Smooth muscle cell (in vitro differentiated cells): ENCODE data around the gene ZNF236. TPM values are rescaled to one million over a fixed set of nuclear protein-coding genes. Genes with fewer than 3 reads are reported as not detected.
"Not testable (repeated sequence)": the region's sequence is repeated elsewhere in the genome, so short reads cannot be mapped to it uniquely, and the experiment has no call there.

Experiments used
- DNase-seq: peaks from one replicate; lab custom pipeline; 2025; ENCODE audit not compliant: unreplicated experiment; lab: John Stamatoyannopoulos, UW
- H2AFZ ChIP-seq: fragments of 200-600 bp; sonication (generic); 2 replicates; pipeline ENCODE4 v1.6.0; 2016; ENCODE audit warnings: antibody characterized with exemption, low read depth, mild to moderate bottlenecking
- H3F3A ChIP-seq: fragments of 200-600 bp; sonication (generic); 2 replicates; pipeline ENCODE4 v1.6.0; 2017; ENCODE audit warnings: antibody characterized with exemption, low read depth
- H3K27ac ChIP-seq: fragments of 200-600 bp; sonication (generic); 2 replicates; pipeline ENCODE4 v1.5.1; 2016; ENCODE audit warnings: low read depth, mild to moderate bottlenecking
- H3K27me3 ChIP-seq: fragments of 200-600 bp; sonication (generic); 2 replicates; pipeline ENCODE4 v1.6.1; 2016; ENCODE audit warnings: low read depth, mild to moderate bottlenecking
- H3K36me3 ChIP-seq: fragments of 200-600 bp; sonication (generic); 2 replicates; pipeline ENCODE4 v1.5.1; 2016; ENCODE audit warnings: low read depth
- H3K4me1 ChIP-seq: fragments of 200-600 bp; sonication (generic); 2 replicates; pipeline ENCODE4 v1.5.1; 2016; ENCODE audit warnings: low read depth
- H3K4me2 ChIP-seq: fragments of 200-600 bp; sonication (generic); 2 replicates; pipeline ENCODE4 v1.6.0; 2016; ENCODE audit warnings: mild to moderate bottlenecking
- H3K4me3 ChIP-seq: fragments of 200-600 bp; sonication (generic); 2 replicates; pipeline ENCODE4 v1.5.1; 2016; ENCODE audit warnings: mild to moderate bottlenecking
- H3K79me2 ChIP-seq: fragments of 200-600 bp; sonication (generic); 2 replicates; pipeline ENCODE4 v1.6.0; 2016; ENCODE audit warnings: low read depth, mild to moderate bottlenecking
- H3K9ac ChIP-seq: fragments of 200-600 bp; sonication (generic); 2 replicates; pipeline ENCODE4 v1.6.0; 2016; ENCODE audit warnings: low read depth
- H3K9me3 ChIP-seq: fragments of 200-600 bp; sonication (generic); replicated peaks from 2 replicates; pipeline ENCODE4 v1.5.1; 2016; ENCODE audit warnings: low read depth
- H4K20me1 ChIP-seq: fragments of 200-600 bp; sonication (generic); 2 replicates; pipeline ENCODE4 v1.6.0; 2016; ENCODE audit warnings: low read depth
- WGBS: methylation state at CpG from one replicate; pipeline ENCODE4 v1.1.7; 2016; ENCODE audit warnings: low lambda C conversion rate; 5-methylcytosine and 5-hydroxymethylcytosine counted together
- polyA plus RNA-seq: library from polyadenylated mRNA; unstranded; fragments of >200 nt; fragmentation: Nextera tagmentation; extraction: Ambion mirVana; gene quantifications from 2 replicates; pipeline ENCODE4 v1.2.1, GENCODE V29; 2016
- small RNA-seq: library from RNA; depleted of rRNA; stranded (forward); fragments of <200 nt; gene quantifications from one replicate; pipeline ENCODE3, GENCODE V24; 2014
- total RNA-seq: library from RNA; depleted of rRNA; stranded (reverse); fragments of >200 nt; gene quantifications from 2 replicates; pipeline ENCODE4 v1.2.3, GENCODE V29; 2014
- TF ChIP-seq, protein P1 (sequence below): fragments of 200-600 bp; sonication (generic); IDR thresholded peaks from 2 replicates; pipeline ENCODE4 v1.5.1; 2017; ENCODE audit warnings: borderline replicate concordance, mild to moderate bottlenecking, antibody characterized with exemption; ENCODE audit not compliant: insufficient read depth, poor library complexity, severe bottlenecking

ZNF236 gene
- total and polyA plus RNA-seq, 2 experiments from 2014 or later: 4.1 to 6.2 TPM

DNA sequence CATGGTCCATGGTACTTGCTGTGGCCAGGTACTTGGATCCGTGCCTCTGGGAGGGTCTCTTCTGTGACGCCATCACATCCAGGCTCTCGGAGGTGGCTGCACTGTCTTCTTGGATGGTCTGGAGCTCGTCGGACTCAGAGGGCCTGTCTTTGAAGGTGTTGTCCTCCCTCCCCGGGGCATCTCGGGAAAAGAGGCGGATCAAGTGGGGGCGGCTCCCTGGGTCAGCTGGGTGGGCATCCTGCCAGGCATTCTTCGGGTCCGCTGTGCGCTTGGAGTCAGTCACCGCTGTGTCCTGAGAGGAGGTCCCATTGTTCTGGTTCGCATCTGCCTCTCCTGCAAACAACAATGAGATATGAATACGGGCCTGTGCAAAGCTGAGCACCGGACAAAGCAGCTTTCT, 194.6 kb downstream of the ZNF236 start:
- WGBS: 92% methylated on average over 16 of the region's 16 CpGs

DNA sequence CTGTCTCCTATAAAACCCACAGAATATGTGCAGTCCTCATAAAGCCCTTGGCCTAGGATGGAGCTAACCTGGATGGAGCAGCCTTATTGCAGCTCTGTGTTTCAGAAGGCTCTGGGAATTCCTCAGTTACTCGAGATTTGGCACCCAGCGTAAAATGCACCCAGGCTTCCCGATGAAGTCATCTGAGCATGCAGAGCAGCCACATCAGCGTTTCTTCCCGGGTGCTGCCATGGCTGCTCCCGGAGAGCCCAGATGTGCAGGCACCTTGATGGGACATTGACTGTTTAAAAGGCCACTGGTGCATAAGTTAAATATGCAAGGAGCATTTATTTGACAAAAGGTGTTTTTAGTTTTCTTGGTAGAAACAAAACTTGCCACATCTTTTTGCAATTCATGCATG, 195.0 kb downstream of the ZNF236 start:
- no peak overlapping the region for H2AFZ ChIP-seq
- H3K79me2 ChIP-seq: no peaks in the 10 kb centered on the region
- no peaks in the 10 kb centered on the region for H4K20me1 ChIP-seq
- no peaks in the 10 kb centered on the region for H3F3A ChIP-seq
- no peaks in the 10 kb centered on the region for H3K36me3 ChIP-seq
- no peaks in the 10 kb centered on the region for H3K9me3 ChIP-seq
- no peak overlapping the region for H3K4me3 ChIP-seq
- TF ChIP-seq, protein P1, sequence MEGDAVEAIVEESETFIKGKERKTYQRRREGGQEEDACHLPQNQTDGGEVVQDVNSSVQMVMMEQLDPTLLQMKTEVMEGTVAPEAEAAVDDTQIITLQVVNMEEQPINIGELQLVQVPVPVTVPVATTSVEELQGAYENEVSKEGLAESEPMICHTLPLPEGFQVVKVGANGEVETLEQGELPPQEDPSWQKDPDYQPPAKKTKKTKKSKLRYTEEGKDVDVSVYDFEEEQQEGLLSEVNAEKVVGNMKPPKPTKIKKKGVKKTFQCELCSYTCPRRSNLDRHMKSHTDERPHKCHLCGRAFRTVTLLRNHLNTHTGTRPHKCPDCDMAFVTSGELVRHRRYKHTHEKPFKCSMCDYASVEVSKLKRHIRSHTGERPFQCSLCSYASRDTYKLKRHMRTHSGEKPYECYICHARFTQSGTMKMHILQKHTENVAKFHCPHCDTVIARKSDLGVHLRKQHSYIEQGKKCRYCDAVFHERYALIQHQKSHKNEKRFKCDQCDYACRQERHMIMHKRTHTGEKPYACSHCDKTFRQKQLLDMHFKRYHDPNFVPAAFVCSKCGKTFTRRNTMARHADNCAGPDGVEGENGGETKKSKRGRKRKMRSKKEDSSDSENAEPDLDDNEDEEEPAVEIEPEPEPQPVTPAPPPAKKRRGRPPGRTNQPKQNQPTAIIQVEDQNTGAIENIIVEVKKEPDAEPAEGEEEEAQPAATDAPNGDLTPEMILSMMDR: no peak
- no peak overlapping the region for H3K4me2 ChIP-seq
- no peaks in the 10 kb centered on the region for H3K27me3 ChIP-seq
- 92% methylated on average over 6 of the region's 6 CpGs for WGBS
- no peak overlapping the region for H3K9ac ChIP-seq
- H3K27ac ChIP-seq: no peak overlapping the region
- no peaks in the 10 kb centered on the region for H3K4me1 ChIP-seq
- no peak for DNase-seq

More for the DNA sequence above, 194.6 kb downstream of the ZNF236 start:
- TF ChIP-seq, protein P1: no peak
- Histone ChIP-seq H3K9ac (no peak overlapping the region), H3K27ac (no peak overlapping the region), H3K4me1 (no peaks in the 10 kb centered on the region), H2AFZ (no peak overlapping the region), H3K79me2 (no peaks in the 10 kb centered on the region), H3K36me3 (no peaks in the 10 kb centered on the region), H3F3A (no peaks in the 10 kb centered on the region), H3K4me2 (no peak overlapping the region), H3K9me3 (no peaks in the 10 kb centered on the region), H3K27me3 (no peaks in the 10 kb centered on the region), H4K20me1 (no peaks in the 10 kb centered on the region), H3K4me3 (no peak overlapping the region)
- no peak for DNase-seq

DNA sequence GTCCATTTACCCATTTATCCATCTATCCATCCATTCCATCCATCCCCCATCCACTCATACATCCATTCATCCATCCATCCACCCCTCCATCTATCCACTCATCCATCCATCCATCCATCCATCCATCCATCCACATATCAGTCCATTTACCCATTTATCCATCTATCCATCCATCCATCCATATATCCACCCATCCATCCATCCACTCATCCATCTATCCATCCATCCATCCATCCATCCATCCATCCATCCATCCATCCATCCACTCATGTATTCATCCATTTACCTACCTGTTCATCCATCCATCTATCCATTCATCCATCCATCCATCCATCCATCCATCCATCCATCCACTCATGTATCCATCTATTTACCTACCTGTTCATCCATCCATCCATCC, 196.3 kb downstream of the ZNF236 start:
- not testable (repeated sequence) for H4K20me1 ChIP-seq, H3F3A ChIP-seq

DNA sequence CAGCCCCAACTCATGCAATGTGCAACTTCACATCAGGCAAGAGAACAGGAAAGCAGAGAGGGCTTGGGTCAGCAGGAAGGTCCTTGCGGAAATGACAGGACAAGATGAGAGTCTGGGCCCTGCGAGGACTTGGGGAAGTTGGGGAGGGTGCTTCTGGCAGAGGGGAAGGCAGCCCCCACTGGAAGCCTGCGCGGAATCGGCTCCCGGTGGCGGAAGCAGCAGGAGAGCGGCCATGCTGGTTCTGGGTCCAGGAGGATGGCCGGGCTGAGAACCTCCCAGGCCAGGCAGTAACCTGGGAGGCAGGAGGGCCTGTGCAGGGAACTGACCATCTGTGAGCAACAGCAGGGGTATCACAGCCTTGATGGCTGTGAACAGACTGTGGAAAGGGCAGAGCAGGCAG, 197.3 kb downstream of the ZNF236 start:
- no peaks in the 10 kb centered on the region for H3K4me1 ChIP-seq
- no peaks in the 10 kb centered on the region for H3K36me3 ChIP-seq
- no peak overlapping the region for H3K9ac ChIP-seq
- no peak for DNase-seq
- H3K4me2 ChIP-seq: no peak overlapping the region
- no peaks in the 10 kb centered on the region for H3K27me3 ChIP-seq
- H4K20me1 ChIP-seq: no peaks in the 10 kb centered on the region
- H3K4me3 ChIP-seq: no peak overlapping the region
- H2AFZ ChIP-seq: no peak overlapping the region
- H3K27ac ChIP-seq: no peak overlapping the region
- WGBS: 99% methylated on average over 9 of the region's 9 CpGs
- H3K9me3 ChIP-seq: no peaks in the 10 kb centered on the region
- H3F3A ChIP-seq: no peaks in the 10 kb centered on the region
- no peaks in the 10 kb centered on the region for H3K79me2 ChIP-seq
- TF ChIP-seq, protein P1: no peak

More for the DNA sequence above, 196.3 kb downstream of the ZNF236 start:
- not testable (repeated sequence) for H3K27ac ChIP-seq, H3K27me3 ChIP-seq, H3K79me2 ChIP-seq, DNase-seq, H3K4me1 ChIP-seq, H3K9ac ChIP-seq, H2AFZ ChIP-seq, H3K36me3 ChIP-seq, H3K4me2 ChIP-seq, H3K9me3 ChIP-seq, H3K4me3 ChIP-seq

Small RNA genes within 50 kb of the gene (small RNA-seq; reads per million reads assigned to genes)
- gene RF00017: not detected
- gene RNU6-346P: not detected
